HCT116 (cell line): ENCODE data around the gene CENPX. TPM values are rescaled to one million over a fixed set of nuclear protein-coding genes. Genes with fewer than 3 reads are reported as not detected.

ENCODE experiments used
- ATAC-seq: fragments of 200-7000 bp; cut with Tn5 transposase; 2 replicates; pipeline ENCODE4 v1.9.1; 2020; ENCODE audit warnings: mild to moderate bottlenecking, moderate library complexity
- BruUV-seq: library from RNA; stranded (reverse); fragments of 400-500 nt; replicated peaks from 2 replicates; lab custom pipeline; 2021; lab: Mats Ljungman, UMichigan
- CTCF ChIA-PET: fragments of 300-600 bp; sonication (Branson Sonifier 250); formaldehyde crosslinking; loops from one replicate; lab custom pipeline; 2021; ENCODE audit warnings: antibody characterized with exemption; lab: Charles Lee
- POLR2A ChIA-PET: fragments of 300-600, 350-600 bp; sonication (Branson Sonifier 250); formaldehyde crosslinking; loops from one replicate; lab custom pipeline; 2021; ENCODE audit warnings: antibody characterized with exemption; lab: Charles Lee
- RAD21 ChIA-PET, 2 experiments: fragments of 300-600 bp; sonication (Branson Sonifier 250); formaldehyde crosslinking; loops; one replicate each; lab custom pipeline; 2023; ENCODE audit warnings: low total read pairs in 2 of 2; ENCODE audit not compliant: uncharacterized antibody in 2 of 2, unreplicated experiment in 2 of 2, low non-redundant PET in 1 of 2; lab: Charles Lee
- DNase-seq: peaks from one replicate; pipeline ENCODE4 v3.0.0-alpha.2; 2010; ENCODE audit warnings: low read depth, low spot score
- H2AFZ ChIP-seq: fragments of 200-600 bp; shearing (Covaris generic), sonication (generic); 2 replicates; pipeline ENCODE4 v1.6.1; 2017; ENCODE audit warnings: low read depth, mixed run types, mixed read lengths, antibody characterized with exemption, low read length; ENCODE audit not compliant: poor library complexity, severe bottlenecking
- H3K27ac ChIP-seq: 2 replicates; pipeline ENCODE4 v1.5.1; 2012; ENCODE audit warnings: low read depth, low read length
- H3K27me3 ChIP-seq: fragments of 200-600 bp; sonication (generic); 2 replicates; pipeline ENCODE4 v1.6.1; 2016; ENCODE audit warnings: mixed run types, low read length, mixed read lengths; ENCODE audit not compliant: insufficient read depth
- H3K36me3 ChIP-seq, 2 experiments: fragments of 200-500 bp in 1 of 2; fragments of 200-600 bp in 1 of 2; sonication (Bioruptor generic) in 1 of 2; sonication (generic) in 1 of 2; 2 replicates each; pipeline versions ENCODE4 v1.5.1 to v1.6.1; 2014 to 2016; ENCODE audit warnings: low read length in 2 of 2, inconsistent platforms in 1 of 2, mixed read lengths in 1 of 2, mixed run types in 1 of 2; ENCODE audit not compliant: insufficient read depth in 2 of 2, control insufficient read depth in 1 of 2
- H3K4me1 ChIP-seq, 2 experiments: fragments of 200-600 bp in 1 of 2; sonication (generic) in 1 of 2; 2 replicates each; pipeline versions ENCODE4 v1.5.1 to v1.6.1; 2012 to 2017; ENCODE audit warnings: low read length in 2 of 2, inconsistent platforms in 1 of 2, mild to moderate bottlenecking in 1 of 2, mixed read lengths in 1 of 2, mixed run types in 1 of 2, moderate library complexity in 1 of 2; ENCODE audit not compliant: insufficient read depth in 2 of 2, control insufficient read depth in 1 of 2
- H3K4me2 ChIP-seq: fragments of 200-600 bp; sonication (generic); 2 replicates; pipeline ENCODE4 v1.6.1; 2017; ENCODE audit warnings: mixed run types, low read length, mixed read lengths
- H3K4me3 ChIP-seq, 2 experiments: fragments of 200-600 bp in 1 of 2; sonication (generic) in 1 of 2; replicated peaks in 1 of 2; 2 replicates each; pipeline ENCODE4 v1.5.1; 2011 to 2016; ENCODE audit warnings: low read length in 2 of 2, control low read depth in 1 of 2, low read depth in 1 of 2, mild to moderate bottlenecking in 1 of 2, mixed read lengths in 1 of 2, mixed run types in 1 of 2
- H3K79me2 ChIP-seq: fragments of 200-600 bp; sonication (generic); 2 replicates; pipeline ENCODE4 v1.6.1; 2017; ENCODE audit warnings: mild to moderate bottlenecking, mixed run types, low read length, moderate library complexity, mixed read lengths; ENCODE audit not compliant: insufficient read depth
- H3K9ac ChIP-seq: fragments of 200-600 bp; sonication (generic); 2 replicates; pipeline ENCODE4 v1.6.1; 2016; ENCODE audit warnings: low read length, mixed read lengths
- H3K9me2 ChIP-seq: fragments of 200-600 bp; sonication (generic), shearing (Covaris generic); 2 replicates; pipeline ENCODE4 v1.6.1; 2017; ENCODE audit warnings: mixed run types, mild to moderate bottlenecking, moderate library complexity; ENCODE audit not compliant: insufficient read depth
- H3K9me3 ChIP-seq, 2 experiments: fragments of 200-500 bp in 1 of 2; fragments of 200-600 bp in 1 of 2; sonication (Bioruptor generic) in 1 of 2; sonication (generic) in 1 of 2; 2 replicates each; pipeline ENCODE4 v1.6.1; 2014 to 2017; ENCODE audit warnings: low read length in 2 of 2, mixed read lengths in 2 of 2, inconsistent platforms in 1 of 2, low read depth in 1 of 2, mild to moderate bottlenecking in 1 of 2, mixed run types in 1 of 2, moderate library complexity in 1 of 2; ENCODE audit not compliant: control insufficient read depth in 1 of 2, insufficient read depth in 1 of 2
- H4K20me1 ChIP-seq: fragments of 200-600 bp; sonication (generic), shearing (Covaris generic); 2 replicates; pipeline ENCODE4 v1.6.1; 2017; ENCODE audit warnings: mixed run types, mild to moderate bottlenecking, moderate library complexity; ENCODE audit not compliant: insufficient read depth
- CBX3 ChIP-seq: IDR thresholded peaks from 2 replicates; pipeline ENCODE4 v1.6.1; 2012; ENCODE audit warnings: low read depth
- SP1 ChIP-seq: IDR thresholded peaks from 2 replicates; pipeline ENCODE4 v1.6.1; 2012; ENCODE audit warnings: low read depth
- YY1 ChIP-seq: IDR thresholded peaks from 2 replicates; pipeline ENCODE4 v1.6.1; 2011; ENCODE audit warnings: low read length, low read depth, moderate library complexity, mild to moderate bottlenecking; ENCODE audit not compliant: insufficient replicate concordance; ENCODE audit errors: extremely low read depth
- intact Hi-C: fragments of 100-400 bp; cut with micrococcal nuclease; formaldehyde crosslinking; loops from 2 replicates; pipeline ENCODE4 v1.10.0; 2022
- total RNA-seq: library from RNA; stranded (reverse); gene quantifications from one replicate; pipeline ENCODE4 v1.2.1, GENCODE V29; 2021; ENCODE audit not compliant: unreplicated experiment
- TF ChIP-seq, protein P1 (sequence below): IDR thresholded peaks from 2 replicates; pipeline ENCODE4 v1.6.1; 2011; ENCODE audit warnings: mild to moderate bottlenecking, low read length, moderate library complexity; ENCODE audit not compliant: insufficient replicate concordance; ENCODE audit errors: extremely low read depth

Gene CENPX
- total RNA-seq, 1 experiment from 2014 or later = 184 TPM

DNA sequence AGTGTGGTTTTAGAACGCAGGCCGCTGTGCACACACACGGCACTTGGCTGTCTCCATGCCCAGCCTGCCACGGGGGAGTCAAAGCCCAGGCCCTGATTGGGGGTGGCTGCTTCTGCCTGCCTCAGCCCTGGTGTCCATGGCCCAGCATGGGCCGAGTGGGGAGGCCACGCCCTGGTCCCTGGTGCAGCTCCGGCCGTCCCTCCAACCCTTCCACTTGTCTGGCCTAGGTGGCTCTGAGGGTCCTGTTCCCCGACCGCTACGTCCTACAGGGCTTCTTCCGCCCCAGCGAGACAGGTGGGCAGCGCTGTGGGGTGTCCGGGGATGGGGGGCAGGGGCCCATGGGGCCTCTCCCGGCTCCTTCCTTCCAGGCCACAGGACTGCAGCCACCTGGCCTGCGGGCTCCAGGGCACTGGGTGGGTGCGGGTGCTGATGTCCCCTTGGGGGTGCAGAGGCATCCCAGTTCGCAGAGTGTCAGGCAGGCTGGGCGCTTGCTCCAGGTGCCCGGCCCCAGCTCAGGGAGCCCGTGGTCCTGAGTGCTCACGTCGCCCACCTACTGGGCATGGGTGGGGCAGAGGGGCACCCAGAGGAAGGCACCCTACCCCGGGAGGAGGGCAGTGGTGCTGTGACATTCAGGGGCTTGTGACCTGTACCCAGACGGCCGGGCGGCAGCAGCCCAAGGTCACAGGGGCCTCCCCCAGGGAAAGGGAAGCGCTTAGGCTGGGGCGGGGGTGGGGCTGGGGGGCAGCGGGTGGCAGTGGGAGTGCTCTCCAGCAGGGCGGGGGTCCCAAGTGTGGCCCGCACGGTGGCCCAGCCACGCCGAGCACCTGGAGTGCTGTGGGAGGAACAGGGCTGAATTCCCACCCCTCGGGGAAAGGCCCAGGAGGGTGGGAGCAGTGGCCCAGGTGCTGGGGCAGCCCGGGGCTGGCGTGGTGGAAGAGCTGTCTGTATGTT is 11.8 kb downstream of the CENPX start:
- CTCF ChIA-PET = interaction anchor here (1.1 kb wide), 1 partner anchor 9 kb away, joined by 4 read pairs; no protein-coding TSS in a partner anchor
- TF ChIP-seq, protein P1, sequence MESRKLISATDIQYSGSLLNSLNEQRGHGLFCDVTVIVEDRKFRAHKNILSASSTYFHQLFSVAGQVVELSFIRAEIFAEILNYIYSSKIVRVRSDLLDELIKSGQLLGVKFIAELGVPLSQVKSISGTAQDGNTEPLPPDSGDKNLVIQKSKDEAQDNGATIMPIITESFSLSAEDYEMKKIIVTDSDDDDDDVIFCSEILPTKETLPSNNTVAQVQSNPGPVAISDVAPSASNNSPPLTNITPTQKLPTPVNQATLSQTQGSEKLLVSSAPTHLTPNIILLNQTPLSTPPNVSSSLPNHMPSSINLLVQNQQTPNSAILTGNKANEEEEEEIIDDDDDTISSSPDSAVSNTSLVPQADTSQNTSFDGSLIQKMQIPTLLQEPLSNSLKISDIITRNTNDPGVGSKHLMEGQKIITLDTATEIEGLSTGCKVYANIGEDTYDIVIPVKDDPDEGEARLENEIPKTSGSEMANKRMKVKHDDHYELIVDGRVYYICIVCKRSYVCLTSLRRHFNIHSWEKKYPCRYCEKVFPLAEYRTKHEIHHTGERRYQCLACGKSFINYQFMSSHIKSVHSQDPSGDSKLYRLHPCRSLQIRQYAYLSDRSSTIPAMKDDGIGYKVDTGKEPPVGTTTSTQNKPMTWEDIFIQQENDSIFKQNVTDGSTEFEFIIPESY = no peak
- Histone ChIP-seq H3K9me3 (no peaks in the 10 kb centered on the region), H2AFZ (no peak overlapping the region), H3K79me2 (no peaks in the 10 kb centered on the region), H3K4me2 (no peak overlapping the region), H3K36me3 (no peaks in the 10 kb centered on the region), H3K9ac (no peak overlapping the region), H3K27me3 (no peaks in the 10 kb centered on the region), H3K4me1 (no peaks in the 10 kb centered on the region), H3K9me2 (no peaks in the 10 kb centered on the region), H3K27ac (no peak overlapping the region), H3K4me3 (no peak overlapping the region), H4K20me1 (no peaks in the 10 kb centered on the region)
- no peak for ATAC-seq
- no TSS peak for BruUV-seq
- DNase-seq = no peak
- POLR2A ChIA-PET = no interaction called here
- intact Hi-C loops = no loop called here
- RAD21 ChIA-PET = no interaction called here

DNA sequence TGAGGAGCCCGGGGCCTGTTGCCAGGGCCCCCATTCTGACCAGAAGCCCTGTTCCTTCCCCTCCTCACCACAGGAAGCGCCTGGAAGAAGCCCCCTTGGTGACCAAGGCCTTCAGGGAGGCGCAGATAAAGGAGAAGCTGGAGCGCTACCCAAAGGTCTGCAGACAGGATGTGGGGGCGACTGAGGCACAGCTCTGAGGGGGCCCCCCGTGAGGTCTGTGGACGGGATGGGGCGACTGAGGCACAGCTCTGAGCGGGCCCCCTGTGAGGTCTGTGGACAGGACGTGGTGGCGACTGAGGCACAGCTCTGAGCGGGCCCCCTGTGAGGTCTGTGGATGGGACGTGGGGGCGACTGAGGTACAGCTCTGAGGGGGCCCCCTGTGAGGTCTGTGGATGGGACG is 13.3 kb downstream of the CENPX start:
- no peaks in the 10 kb centered on the region for H3K27me3 ChIP-seq
- no peak overlapping the region for H3K9ac ChIP-seq
- H3K4me1 ChIP-seq = peaks cover 6 to 12% of the 10 kb centered on the region in 2 experiments
- intact Hi-C loops = no loop called here
- no peak overlapping the region for H3K4me3 ChIP-seq
- no peaks in the 10 kb centered on the region for H3K9me2 ChIP-seq
- H3K27ac ChIP-seq = no peak overlapping the region
- no peaks in the 10 kb centered on the region for H3K36me3 ChIP-seq
- ChIA-PET RAD21 (no interaction called here), CTCF (no interaction called here), POLR2A (no interaction called here)
- H3K79me2 ChIP-seq = no peaks in the 10 kb centered on the region
- ATAC-seq (no peak), DNase-seq (no peak)
- no peak overlapping the region for H2AFZ ChIP-seq
- H3K9me3 ChIP-seq = no peaks in the 10 kb centered on the region
- no TSS peak for BruUV-seq
- H4K20me1 ChIP-seq = no peaks in the 10 kb centered on the region
- TF ChIP-seq SP1 (no peak), YY1 (no peak), CBX3 (no peak)
- H3K4me2 ChIP-seq = no peak overlapping the region
